ENCODE data around the gene ERBIN.

The ERBIN gene

DNA sequence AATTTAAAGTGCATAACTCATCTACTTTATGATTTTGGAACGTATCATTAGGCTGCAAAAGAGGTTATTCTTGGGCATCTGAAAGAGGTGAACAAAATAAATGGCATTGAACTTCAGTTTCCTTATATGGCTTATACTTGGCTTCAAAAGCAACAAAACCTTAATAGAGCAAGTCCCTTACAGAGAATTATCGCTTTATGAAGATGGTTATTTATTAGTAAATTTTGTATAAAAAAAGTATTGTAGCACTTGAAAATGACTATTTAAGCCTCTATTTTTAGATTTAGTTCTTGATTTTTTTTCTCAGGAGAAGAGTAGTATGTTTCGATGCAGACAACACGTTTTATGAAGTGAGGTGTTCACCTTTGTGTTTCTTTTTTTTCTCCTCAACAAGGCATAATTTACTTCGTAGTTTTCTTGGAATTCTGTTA is 2.0 kb downstream of the ERBIN start:
- TF ChIP-seq, protein P1, sequence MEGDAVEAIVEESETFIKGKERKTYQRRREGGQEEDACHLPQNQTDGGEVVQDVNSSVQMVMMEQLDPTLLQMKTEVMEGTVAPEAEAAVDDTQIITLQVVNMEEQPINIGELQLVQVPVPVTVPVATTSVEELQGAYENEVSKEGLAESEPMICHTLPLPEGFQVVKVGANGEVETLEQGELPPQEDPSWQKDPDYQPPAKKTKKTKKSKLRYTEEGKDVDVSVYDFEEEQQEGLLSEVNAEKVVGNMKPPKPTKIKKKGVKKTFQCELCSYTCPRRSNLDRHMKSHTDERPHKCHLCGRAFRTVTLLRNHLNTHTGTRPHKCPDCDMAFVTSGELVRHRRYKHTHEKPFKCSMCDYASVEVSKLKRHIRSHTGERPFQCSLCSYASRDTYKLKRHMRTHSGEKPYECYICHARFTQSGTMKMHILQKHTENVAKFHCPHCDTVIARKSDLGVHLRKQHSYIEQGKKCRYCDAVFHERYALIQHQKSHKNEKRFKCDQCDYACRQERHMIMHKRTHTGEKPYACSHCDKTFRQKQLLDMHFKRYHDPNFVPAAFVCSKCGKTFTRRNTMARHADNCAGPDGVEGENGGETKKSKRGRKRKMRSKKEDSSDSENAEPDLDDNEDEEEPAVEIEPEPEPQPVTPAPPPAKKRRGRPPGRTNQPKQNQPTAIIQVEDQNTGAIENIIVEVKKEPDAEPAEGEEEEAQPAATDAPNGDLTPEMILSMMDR (IDR thresholded peaks at IDR 0.05; ENCODE audit: control extremely low read depth, extremely low read depth, low read depth, missing control alignments): no peak
- no peak for DNase-seq (ENCODE audit: extremely low spot score)
- ChIA-PET POLR2A (no interaction called here), CTCF (interaction anchor here (1.4 kb wide), 1 partner anchor 25 kb away, joined by 3 read pairs; no protein-coding TSS in a partner anchor)

DNA sequence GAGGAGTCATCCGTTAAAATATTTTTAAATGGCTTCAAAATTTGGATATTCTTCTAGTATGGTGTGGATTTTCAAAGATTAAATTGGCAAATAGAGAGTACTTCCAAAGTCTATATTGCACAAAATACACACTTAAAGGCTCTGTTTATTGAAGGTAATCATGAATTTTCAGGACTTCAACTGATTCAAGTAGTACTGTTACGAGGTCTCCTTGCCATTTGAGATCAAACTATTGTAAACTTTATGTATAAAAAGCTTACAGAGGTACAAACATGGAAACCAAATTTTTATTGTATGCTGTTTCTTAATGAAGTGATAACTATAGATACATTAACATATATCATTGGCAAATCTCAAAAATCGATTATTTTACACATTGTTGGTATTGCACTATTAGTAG is 2.5 kb downstream of the ERBIN start:
- no peak for DNase-seq (ENCODE audit: extremely low spot score)
- ChIA-PET CTCF (interaction anchor here (1.4 to 1.5 kb wide), 2 partner anchors 18 to 25 kb away, joined by 3 to 4 read pairs; no protein-coding TSS in a partner anchor), POLR2A (no interaction called here)
- TF ChIP-seq, protein P1 (IDR thresholded peaks at IDR 0.05; ENCODE audit: control extremely low read depth, extremely low read depth, low read depth, missing control alignments): no peak

DNA sequence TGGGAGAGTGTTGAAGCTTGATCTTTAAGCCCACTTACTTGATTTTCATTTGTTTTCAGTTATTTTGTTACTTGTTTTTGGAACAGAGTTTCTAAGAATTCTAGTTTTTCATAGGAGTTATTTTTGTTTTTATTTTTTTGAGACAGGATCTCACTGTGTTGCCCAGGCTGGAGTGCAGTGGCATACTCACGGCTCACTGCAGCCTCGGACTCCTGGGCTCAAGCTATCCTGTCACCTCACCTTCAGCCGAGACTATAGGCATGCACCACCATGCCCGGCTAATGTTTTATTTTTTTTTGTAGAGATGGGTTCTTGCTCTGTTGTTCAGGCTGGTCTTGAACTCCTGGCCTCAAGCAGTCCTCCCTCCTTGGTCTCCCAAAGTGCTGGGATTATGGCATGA is 6.3 kb downstream of the ERBIN start:
- TF ChIP-seq, protein P1 (IDR thresholded peaks at IDR 0.05; ENCODE audit: control extremely low read depth, extremely low read depth, low read depth, missing control alignments): no peak
- POLR2A ChIA-PET: no interaction called here
- CTCF ChIA-PET: interaction anchor here (1.5 to 2.3 kb wide), 2 partner anchors 13 to 18 kb away, joined by 3 to 7 read pairs; no protein-coding TSS in a partner anchor
- DNase-seq (ENCODE audit: extremely low spot score): no peak

DNA sequence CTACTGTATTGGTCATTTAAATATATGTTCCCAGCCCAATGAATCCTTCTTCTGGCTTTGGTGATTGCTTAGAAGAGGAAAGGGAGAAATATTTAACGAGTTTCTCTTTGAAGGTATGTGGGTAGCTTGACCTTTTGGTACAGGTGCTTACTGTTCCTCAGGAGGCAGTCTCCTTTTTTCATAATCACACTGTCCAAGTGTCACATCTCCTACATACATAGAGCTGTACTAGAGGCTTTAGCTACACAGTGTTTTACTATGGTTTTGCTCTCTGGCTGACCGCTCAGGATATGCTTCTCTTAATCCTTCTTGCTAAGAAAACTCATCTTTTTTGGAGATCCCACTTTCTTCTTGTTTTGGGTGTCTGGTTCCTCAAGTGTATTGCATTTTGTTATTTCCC is 6.9 kb downstream of the ERBIN start:
- CTCF ChIA-PET: interaction anchor here (0.6 to 1.5 kb wide), 3 partner anchors 13 to 17 kb away, joined by 3 read pairs; no protein-coding TSS in a partner anchor
- TF ChIP-seq, protein P1 (IDR thresholded peaks at IDR 0.05; ENCODE audit: control extremely low read depth, extremely low read depth, low read depth, missing control alignments): no peak
- POLR2A ChIA-PET: no interaction called here
- DNase-seq (ENCODE audit: extremely low spot score): no peak

DNA sequence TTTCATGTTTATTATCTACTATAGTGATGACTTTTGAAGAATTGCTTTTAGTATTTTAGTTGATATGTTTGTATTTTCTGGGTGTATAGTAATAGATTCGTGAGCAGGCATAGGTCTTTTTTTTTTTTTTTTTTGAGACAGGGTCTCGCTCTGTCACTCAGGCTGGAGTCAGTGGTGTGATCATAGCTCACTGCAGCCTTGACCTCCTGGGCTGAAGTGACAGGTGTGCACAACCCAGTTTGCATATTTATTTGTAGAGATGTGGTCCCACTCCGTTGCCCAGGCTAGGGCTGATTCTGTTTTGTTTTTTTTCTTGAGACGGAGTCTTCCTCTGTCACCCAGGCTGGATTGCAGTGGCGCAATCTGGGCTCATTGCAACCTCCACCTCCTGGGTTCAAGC is 11.9 kb downstream of the ERBIN start:
- DNase-seq (ENCODE audit: extremely low spot score): no peak
- TF ChIP-seq, protein P1 (IDR thresholded peaks at IDR 0.05; ENCODE audit: control extremely low read depth, extremely low read depth, low read depth, missing control alignments): no peak
- ChIA-PET CTCF (interaction anchor here (1.2 kb wide), 1 partner anchor 51 kb away, joined by 3 read pairs; no protein-coding TSS in a partner anchor), POLR2A (interaction anchor here (0.6 kb wide), 1 partner anchor 87 kb away, joined by 6 read pairs; no protein-coding TSS in a partner anchor)

DNA sequence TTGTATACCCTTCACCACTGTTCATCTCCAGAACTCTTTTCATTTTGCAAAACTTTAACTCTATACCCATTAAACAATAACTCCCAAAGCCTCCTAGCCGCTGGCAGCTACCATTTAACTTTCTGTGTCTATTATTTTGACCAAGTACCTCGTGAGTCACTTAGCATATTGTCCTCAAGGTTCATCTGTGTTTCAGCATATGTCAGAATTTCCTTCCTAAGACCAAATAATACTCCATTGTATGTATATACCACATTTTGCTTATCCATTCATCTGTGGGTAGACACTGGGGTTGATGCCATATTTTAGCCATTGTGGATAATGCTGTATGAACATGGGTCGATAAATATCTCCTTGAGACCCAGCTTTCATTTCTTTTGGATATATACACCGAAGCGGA is 17.4 kb downstream of the ERBIN start:
- TF ChIP-seq, protein P1 (IDR thresholded peaks at IDR 0.05; ENCODE audit: control extremely low read depth, extremely low read depth, low read depth, missing control alignments): no peak
- DNase-seq (ENCODE audit: extremely low spot score): no peak
- ChIA-PET POLR2A (no interaction called here), CTCF (interaction anchor here (1.5 kb wide), 1 partner anchor 12 kb away, joined by 5 read pairs; no protein-coding TSS in a partner anchor)

All from GM10248 (cell line).